Lower leg skin (tissue), 4 donors: Measurements from ENCODE around the gene KDELR3. TPM values are rescaled to one million over a fixed set of nuclear protein-coding genes. Genes with fewer than 3 reads are reported as not detected.

Source experiments
- DNase-seq, 2 donors: peaks; one replicate each; pipeline ENCODE4 v3.0.0-alpha.2; 2019; ENCODE audit warnings: low spot score in 2 of 2
- H3K4me3 ChIP-seq: fragments of 200-600 bp; sonication (generic); 2 replicates; pipeline ENCODE4 v1.5.1; 2017; ENCODE audit warnings: mild to moderate bottlenecking, low read depth; ENCODE audit not compliant: poor library complexity, severe bottlenecking
- POLR2A ChIP-seq, 2 donors: fragments of 450-650 bp; IDR thresholded peaks; one replicate each; pipeline ENCODE4 v1.6.1; 2016 to 2017; ENCODE audit warnings: antibody characterized with exemption in 2 of 2, mild to moderate bottlenecking in 1 of 2, moderate library complexity in 1 of 2
- WGBS, 2 donors: methylation state at CpG; one replicate each; pipeline ENCODE4 v1.1.5; 2018; 5-methylcytosine and 5-hydroxymethylcytosine counted together
- intact Hi-C: fragments of 100-400 bp; cut with DNase I; formaldehyde crosslinking; loops from one replicate; pipeline ENCODE4 v1.15.0; 2023; ENCODE audit warnings: low total_unique reads
- total RNA-seq, 4 donors: library from RNA; depleted of rRNA; stranded (reverse); fragments of >200 nt; gene quantifications; one replicate each; pipeline ENCODE4 v1.1.0, GENCODE V29; 2016
- TF ChIP-seq, protein P1 (sequence below), 3 donors: fragments of 450-650 bp; IDR thresholded peaks; one replicate each; pipeline ENCODE4 v1.5.1; 2016; ENCODE audit warnings: antibody characterized with exemption in 3 of 3, mild to moderate bottlenecking in 3 of 3, moderate library complexity in 2 of 3

KDELR3 gene
- total RNA-seq, 4 donors from 2014 or later, result 0.80 to 5.1 (median 1.3) TPM

DNA sequence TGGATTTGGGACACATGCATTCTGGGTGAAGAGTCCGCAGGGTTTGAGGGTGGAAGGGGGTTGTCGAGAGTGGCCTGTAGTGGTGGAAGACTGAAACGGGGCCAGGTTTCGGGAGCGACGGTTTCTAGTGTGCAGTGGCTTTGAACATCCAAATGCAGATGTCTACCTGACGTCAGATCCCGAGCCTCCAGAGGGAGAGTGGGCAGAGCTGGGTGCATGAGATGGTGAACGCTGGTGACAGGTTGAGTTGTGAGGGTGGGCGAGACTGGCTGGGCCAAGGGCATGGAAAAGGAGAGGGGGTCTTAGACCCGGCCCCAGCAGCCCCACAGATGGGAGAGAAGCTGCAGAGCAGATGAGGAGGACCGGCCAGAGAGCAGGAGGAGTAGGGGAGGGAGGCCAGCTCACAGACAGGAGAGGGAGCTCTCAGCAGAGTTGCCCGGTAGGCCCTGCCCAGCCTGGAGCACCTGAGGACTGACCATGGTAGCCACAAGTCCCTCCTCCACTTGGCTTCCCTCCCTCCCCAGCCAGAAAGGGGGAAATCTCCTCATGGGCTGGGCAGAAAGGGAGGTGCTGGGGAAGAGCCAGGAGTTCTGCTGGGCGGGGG is 27.0 kb upstream of the KDELR3 start:
- intact Hi-C loops, result no loop called here
- no peak for DNase-seq
- WGBS, 2 donors, result 81% methylated on average over 13 to 14 of the region's 14 CpGs
- TF ChIP-seq, protein P1, sequence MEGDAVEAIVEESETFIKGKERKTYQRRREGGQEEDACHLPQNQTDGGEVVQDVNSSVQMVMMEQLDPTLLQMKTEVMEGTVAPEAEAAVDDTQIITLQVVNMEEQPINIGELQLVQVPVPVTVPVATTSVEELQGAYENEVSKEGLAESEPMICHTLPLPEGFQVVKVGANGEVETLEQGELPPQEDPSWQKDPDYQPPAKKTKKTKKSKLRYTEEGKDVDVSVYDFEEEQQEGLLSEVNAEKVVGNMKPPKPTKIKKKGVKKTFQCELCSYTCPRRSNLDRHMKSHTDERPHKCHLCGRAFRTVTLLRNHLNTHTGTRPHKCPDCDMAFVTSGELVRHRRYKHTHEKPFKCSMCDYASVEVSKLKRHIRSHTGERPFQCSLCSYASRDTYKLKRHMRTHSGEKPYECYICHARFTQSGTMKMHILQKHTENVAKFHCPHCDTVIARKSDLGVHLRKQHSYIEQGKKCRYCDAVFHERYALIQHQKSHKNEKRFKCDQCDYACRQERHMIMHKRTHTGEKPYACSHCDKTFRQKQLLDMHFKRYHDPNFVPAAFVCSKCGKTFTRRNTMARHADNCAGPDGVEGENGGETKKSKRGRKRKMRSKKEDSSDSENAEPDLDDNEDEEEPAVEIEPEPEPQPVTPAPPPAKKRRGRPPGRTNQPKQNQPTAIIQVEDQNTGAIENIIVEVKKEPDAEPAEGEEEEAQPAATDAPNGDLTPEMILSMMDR (IDR thresholded peaks at IDR 0.05), result no peak
- TF ChIP-seq POLR2A (IDR thresholded peaks at IDR 0.05), result no peak
- no peak overlapping the region for H3K4me3 ChIP-seq

DNA sequence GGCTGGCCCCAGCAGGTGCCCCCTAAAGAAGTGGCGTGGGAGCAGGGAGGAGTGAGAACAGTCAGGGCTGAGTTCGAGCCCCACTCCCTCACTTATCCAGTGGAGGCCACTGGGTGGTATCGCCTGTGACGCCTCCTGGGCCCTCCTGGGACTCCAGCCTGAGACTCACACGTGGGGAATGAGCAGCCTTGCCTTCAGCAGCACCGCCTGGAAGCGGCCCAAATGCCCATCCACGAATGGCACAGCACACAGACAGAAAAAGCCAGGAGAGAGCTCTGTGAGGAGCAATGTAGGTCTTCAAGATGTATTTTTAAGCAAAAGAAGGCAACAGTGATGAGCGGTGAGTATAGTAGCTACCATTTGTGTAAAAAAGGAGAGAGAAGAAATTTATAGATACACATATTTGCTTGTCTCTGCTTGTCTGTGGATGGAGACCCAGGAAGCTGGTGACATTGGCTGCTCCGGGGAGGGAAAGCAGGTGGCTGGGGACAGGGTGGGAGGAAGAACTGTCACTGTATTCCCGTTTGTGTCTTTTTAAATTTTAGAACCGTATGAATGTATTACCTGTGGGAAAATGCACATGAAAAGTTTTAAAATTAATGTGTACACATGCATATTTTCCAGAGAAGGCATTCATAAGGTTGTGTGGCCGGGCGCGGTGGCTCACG is 26.1 kb upstream of the KDELR3 start:
- DNase-seq, result no peak
- H3K4me3 ChIP-seq, result no peak overlapping the region
- no peak for TF ChIP-seq POLR2A (IDR thresholded peaks at IDR 0.05)
- TF ChIP-seq, protein P1 (IDR thresholded peaks at IDR 0.05), result no peak
- intact Hi-C loops, result no loop called here
- WGBS, 2 donors, result 63% methylated on average over 15 to 16 of the region's 16 CpGs

DNA sequence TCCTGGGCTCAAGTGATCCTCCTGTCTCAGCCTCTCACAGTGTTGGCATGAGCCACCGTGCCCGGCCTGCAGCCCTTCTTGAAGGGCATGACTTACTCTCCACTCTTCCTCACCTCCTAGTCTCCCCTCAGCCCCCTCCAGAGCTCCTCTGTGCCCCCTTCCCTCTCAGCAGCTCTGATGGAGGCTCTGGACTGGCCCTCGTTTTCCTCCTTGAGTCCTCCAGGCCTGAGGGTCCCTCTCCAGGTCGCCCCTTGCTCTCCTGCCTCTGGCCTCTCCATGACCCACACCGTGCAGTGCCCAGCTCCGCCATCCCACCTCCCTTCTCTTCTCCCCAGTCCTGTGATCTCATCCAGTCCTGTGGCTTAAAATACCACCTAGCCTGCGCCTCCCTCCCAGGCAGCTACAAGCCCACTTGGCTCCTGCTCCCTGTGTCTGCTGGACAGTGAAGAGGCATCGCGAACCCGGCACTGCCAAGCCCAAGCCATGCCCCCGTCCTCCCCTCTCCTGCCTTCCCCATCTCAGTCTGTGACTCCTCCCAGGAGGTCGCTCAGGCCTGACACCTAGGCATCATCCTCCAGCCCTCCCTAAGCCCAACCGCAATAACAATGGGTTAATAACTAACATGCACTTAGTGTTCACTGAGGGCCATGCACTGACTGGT is 24.8 kb upstream of the KDELR3 start:
- intact Hi-C loops, result no loop called here
- H3K4me3 ChIP-seq, result no peak overlapping the region
- TF ChIP-seq, protein P1 (IDR thresholded peaks at IDR 0.05), result no peak
- TF ChIP-seq POLR2A (IDR thresholded peaks at IDR 0.05), result no peak
- 68 to 78% methylated on average over 13 of the region's 13 CpGs for WGBS, 2 donors
- no peak for DNase-seq

DNA sequence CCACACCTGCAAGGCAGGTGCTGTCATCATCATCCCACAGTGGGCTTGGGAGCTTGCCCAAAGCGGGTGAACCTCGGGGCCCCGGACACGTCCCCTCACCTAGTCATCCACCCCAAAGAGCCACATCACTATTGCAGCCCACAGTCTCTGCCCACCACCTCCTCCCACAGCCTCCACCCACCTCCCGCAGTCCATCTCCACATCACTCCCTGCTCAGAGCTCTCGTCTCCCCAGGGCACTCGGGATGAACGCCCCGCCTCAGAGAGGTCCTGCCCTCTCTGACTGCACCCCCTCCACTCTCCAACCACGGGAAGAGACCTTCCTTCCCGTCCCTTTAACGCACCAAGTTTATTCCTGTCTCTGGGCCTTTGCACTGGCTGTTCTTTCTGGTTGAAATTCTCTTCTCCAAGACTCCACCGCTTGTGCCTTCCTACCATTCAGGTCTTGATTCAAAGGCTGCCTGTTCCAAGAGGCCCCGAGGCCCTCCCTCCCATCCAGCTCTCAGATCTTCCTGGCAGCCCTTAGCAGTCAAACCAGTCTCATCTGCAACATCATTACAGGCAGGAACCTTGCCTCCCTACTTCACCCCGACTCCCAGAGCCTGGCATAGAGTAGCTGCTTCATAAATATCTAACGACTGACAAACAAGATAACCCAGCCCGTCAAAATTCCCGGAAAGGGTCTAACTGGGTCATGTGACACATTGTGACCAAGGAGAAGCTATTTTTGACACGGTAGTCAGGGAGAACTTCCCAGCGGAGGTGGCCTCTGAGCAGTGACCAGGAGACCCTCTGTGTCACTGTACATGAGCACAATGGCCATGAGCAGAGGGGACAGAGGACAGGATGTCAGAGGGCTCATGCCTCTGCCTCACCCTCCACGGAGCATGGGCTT is 24.0 kb upstream of the KDELR3 start:
- no peak overlapping the region for H3K4me3 ChIP-seq
- TF ChIP-seq POLR2A (IDR thresholded peaks at IDR 0.05), result no peak
- TF ChIP-seq, protein P1 (IDR thresholded peaks at IDR 0.05), result no peak
- no peak for DNase-seq
- WGBS, 2 donors, result 44 to 46% methylated on average over 20 to 21 of the region's 21 CpGs
- intact Hi-C loops, result no loop called here

DNA sequence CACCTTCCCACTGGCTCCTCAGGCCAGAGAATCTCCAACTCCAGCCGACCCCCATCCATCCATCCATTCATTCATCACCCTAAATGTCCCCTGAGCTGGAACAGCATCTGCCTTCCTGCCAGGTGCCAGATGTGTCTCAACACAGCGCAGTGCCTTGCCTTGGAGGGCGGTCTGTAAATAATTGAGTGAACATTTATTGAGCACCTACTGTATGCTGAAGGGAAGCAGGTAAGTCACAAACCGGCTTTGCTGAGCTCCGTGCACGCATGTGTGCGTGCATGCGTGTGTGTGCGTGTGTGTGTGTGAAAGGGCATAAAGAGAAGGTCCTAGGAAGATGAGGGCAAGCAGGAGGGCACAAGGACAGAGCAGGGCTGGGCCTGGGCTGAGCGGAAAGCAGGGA is 23.1 kb upstream of the KDELR3 start:
- no peak for TF ChIP-seq POLR2A (IDR thresholded peaks at IDR 0.05)
- TF ChIP-seq, protein P1 (IDR thresholded peaks at IDR 0.05), result no peak
- intact Hi-C loops, result no loop called here
- no peak overlapping the region for H3K4me3 ChIP-seq
- WGBS, 2 donors, result 88 to 93% methylated on average over 10 of the region's 10 CpGs
- DNase-seq, result no peak
